ENCODE data around the gene OTUD5.

Gene OTUD5

DNA sequence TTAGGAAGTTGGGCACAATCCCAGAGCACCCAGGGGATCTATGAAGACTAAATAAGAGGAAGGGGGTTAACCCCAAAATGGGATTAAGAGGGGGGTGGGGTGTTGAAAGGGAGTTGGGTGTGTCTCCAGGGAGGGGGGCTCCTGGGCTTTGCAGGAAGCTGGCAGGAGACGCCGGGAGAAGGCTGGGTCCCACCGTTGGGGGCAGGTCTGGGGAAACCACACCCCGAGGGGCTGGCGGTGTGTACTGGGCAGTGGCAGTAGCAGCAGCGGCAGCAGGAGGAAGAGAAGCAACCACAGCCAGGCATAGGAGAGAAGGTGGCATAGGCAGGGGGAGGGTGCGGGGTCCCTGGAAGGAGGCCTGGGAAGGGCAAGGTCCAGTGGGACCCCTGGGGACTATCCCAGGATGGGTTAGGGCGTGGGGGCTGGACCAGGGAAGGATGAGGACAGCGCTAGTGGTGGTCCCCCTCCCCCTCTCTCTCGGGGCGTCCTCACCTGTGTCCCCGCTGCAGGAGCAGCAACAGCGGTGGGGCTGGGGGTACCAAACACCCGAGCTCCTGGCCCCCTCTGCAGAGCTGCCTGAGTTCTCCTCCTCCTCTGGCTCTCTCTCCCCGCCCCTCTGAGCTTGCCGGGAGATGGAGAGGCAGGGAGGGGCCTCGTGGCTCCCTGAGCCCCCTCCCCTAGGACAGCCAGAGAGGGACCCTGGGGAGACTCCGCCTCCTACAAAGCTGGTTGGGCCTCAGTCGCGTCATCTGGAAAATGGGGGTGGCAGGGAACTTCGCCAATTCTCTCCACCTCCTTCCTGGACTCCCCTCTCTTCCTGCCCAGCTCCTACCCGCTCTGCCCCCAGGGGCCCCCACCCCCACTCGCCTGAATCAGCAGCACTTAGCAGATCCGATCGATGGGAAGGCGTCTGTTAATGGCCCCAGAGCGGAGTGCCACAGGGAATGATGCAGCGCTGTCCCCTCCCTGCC is 14.1 kb upstream of the OTUD5 start, which contains the start of gene KCND1:
Gene KCND1, minus strand, starts transcription at position 596 of the 971 bp plus-strand sequence. CDS start 1,573 bp downstream, outside the sequence.
- no peak for DNase-seq

DNA sequence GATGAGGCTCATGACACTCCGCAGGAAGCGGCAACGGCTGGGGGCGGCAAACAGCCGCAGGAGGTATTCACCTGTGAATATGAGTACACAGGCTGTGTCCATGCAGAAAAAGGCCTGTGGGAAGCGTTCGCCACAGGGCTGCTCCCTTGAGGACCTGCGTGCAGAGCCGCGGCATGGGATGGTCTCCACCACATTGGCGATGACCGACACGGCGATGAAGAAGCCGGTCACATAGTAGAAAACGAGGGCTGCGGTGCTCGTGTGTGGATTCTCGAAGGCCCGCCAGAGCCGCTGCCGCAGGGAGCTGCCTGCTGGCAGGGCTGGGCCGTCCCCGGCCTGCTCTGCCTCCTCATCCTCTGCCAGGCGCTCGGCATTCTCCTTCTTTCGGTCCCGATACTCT is 12.1 kb upstream of the OTUD5 start:
- no peak for DNase-seq

DNA sequence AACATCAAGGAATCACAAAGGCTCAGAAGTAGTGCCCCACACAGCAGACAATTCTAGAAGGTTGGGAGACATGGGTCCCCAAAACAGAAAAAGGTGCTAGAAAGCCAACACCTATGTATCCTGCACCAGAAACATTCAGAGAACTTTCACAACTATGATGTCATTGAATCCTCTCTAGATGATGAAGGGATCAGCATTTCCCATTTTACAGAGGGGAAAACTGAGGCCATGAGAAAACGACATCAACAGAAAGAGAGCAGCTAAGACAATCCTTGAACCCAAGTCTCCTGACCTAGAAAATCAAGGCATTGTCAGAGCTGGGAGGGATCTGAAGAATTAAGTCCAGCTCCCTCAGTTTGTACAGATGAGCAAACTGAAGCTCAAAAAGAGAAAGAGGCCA is 11.0 kb upstream of the OTUD5 start:
- no peak for DNase-seq

DNA sequence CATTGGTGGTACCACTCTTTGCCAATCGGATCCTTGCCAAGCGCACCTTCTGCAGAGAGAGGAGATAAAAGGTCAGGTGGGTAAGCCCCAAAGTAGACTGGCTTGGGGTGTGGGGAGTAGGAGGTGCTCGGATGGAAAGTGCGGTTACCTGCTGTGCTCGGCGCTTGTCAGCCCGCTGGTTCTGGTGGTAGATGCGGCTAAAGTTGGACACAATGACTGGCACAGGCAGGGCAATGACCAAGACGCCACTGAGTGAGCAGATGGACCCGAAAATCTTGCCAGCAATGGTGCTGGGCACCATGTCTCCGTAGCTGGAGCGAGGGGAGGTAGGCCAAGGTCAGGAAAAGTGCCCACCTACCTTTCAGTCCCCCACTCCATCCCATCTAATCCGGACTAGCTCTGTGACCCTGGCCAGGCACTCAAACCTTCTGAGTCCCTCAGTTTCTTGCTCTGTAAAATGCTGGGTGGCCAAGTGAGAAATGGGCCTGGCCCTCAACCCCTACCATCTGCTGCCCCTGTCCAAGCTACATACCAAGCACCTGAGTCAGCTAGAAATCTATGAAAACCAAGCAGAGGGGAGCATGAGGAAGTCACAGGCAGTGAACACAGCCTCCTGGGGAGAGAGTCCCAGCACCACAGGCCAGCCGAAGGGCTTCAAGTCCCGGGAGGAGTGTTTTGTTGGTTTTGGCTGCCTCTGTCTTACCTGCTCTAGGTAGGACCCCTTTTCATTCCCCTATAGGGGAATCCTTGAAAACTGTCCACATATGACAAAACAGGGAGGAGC is 9.6 kb upstream of the OTUD5 start:
- DNase-seq, result no peak

DNA sequence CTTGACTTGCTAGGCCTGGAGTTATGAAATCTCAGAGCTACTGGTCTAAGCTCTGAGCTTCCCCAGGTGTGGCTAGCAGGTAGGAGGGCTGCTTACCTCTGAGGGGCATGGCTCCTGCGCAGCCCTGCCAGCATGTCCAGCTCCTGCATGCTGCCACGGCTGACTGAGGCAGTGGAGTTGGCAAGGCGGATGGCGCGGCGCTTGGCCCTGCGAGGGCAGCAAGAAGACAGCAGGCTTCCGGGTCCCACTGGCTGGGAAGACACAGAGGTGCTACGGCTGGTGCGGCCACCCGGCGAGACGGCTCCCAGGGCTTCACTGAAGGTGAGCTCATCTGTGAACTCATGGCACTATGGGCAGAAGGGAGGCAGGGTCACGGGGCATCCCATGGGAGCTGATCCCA is 8.6 kb upstream of the OTUD5 start:
- no peak for DNase-seq

DNA sequence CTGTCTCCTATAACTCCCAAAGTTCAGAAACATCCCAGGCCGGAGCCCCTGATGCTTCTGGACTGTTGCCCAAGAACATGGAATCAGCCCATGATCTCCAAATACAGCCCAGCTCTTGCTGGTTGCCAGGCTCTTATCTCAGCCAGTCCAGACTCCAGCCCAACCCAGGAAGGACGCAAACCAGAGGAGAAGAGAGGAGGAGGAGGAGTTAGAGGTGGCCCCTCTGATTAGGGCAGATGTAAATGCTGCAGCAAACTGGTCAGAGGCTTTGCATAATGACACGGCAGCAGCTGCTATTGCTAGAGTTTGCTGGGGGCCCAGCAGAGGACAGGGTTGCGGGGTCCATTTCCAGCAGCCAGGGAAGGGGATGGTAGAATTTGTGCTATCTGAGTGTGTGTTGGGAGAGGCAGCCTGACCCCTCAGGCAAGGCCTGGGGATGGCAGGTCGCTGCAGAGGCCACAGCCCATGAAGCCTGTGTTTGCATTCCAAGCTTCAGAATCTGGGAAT is 4.2 kb upstream of the OTUD5 start:
- DNase-seq, result no peak

DNA sequence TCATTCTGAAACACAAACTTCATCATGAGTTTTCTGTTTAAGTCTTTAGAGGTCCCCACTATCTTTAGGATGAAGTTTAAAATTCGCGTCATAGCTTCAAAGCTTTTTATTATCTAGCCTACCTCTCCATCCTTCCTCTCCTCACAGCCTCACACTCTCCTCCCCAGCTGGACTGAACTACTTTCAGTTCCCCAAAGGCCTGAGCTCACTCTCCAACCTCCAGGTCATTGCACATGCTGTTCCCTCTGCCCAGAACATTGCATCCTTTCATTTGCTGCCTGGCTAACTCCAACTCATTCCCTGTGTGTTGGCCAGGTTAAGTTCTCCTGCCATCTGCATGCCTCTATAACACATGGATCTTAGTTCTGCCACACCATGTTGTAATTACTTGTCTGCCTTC is 2.9 kb upstream of the OTUD5 start:
- no peak for DNase-seq

DNA sequence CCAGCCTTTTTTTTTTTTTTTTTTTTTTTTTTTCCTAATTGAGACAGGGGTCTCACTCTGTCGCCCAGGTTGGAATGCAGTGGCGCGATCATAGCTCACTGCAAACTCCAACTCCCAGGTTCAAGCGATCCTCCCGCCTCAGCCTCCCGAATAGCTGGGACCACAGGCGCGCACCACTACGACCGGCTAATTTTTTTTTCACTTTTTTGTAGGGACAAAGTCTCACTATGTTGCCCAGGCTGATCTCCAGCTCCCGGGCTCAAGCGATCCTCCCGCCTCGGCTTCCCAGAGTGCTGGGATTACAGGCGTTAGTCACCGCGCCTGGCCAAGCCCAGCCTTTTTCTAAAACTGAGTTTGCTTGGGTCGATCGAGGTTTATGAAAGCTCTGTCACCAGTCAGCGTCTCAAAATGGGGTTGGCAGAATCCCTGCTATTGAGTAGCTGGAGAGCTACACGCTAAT is 1.3 kb upstream of the OTUD5 start:
- peak in 1 of 2 donors; percentile 19 for DNase-seq

DNA sequence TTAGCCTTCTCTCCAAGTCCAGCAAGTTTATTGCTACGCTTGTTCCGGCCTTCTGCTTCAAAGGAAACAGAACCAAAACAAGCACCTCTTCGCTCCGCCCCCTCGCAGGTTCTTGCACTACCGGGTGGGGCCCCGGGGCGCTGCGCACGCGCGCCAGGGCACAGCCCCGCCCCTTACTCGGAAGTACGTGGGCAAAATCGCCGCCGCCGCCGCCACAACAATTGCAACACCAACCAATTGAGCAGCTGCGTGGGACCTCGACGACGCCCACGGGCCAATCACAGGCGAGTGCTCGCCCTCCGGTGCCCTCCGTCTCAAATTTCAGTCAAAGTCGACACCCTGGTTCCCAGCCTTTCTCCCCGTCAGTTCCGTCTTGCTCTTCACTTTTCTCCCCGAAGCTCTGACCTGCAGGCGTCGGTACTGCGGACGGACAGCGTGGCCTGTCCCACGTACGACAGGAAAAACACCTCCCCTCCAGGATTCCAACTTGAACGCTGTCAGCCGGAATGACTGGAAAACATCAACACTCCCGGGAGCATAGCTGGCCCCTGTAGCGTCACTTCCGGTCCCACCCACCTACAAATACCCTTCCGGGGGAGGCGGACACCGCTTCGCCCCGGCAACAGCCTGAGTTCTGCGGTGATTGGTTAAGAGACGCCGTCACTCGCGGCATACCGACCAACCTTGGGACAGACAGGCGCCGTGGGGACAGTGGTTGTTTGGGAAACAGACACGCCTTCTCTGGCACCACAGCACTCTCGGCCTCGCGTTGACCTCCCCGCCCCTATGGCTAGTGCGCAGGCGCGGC is 624 bp upstream of the OTUD5 start:
- DNase-seq, result peak; percentile 83 to 88

DNA sequence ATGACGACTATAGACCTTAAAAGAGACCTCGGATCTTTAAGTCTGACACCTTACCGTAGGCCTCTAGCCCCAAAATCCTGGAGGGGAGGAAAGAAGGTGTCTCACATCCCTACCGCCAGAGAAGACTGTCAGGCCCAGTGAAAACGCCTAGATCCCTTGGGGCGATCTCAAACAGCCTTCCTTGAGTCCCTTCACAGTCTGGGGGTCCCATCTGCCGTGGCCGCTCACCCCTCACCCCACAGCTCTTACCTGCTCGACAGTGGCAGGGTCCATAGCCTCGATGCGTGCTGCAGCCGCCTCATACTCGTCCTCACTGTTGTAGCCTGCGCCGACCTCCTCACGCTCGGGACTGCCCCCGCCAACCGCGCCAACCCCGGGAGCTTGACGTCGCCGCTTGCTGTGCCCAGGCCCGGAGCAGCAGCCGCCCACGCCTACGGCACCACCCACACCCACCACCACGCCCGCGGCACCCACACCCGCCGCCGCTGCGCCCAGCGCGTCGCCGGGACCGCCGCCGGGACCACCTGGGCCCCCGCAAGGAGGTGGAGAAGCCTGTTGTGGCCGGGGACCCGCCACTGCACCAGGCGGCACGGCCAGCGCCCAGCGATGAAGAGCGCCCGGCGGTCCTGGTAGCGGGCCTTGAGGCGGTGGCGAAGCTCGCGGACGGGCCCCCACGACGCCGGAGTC is 536 bp downstream of the OTUD5 start:
- no peak for DNase-seq

DNA sequence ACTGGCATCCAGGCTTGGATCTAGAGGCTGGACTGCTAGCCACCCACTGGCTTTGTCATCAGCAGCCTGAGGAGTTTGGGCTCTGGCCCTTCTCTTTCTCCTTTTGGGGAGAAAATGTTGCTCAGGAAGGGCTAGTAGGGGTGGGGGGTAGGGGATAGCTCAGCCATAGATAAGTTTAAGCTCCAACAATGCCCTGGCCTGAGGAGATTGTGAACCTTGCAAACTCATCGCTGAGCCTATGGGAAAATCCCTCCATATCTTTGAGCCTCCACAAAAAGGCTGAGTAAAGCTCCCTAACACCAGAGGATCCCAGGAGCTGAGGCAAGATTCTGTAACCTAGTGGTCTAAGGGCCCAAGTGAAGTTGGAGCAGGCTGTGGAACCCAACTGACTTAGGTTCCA is 8.8 kb downstream of the OTUD5 start:
- no peak for DNase-seq

DNA sequence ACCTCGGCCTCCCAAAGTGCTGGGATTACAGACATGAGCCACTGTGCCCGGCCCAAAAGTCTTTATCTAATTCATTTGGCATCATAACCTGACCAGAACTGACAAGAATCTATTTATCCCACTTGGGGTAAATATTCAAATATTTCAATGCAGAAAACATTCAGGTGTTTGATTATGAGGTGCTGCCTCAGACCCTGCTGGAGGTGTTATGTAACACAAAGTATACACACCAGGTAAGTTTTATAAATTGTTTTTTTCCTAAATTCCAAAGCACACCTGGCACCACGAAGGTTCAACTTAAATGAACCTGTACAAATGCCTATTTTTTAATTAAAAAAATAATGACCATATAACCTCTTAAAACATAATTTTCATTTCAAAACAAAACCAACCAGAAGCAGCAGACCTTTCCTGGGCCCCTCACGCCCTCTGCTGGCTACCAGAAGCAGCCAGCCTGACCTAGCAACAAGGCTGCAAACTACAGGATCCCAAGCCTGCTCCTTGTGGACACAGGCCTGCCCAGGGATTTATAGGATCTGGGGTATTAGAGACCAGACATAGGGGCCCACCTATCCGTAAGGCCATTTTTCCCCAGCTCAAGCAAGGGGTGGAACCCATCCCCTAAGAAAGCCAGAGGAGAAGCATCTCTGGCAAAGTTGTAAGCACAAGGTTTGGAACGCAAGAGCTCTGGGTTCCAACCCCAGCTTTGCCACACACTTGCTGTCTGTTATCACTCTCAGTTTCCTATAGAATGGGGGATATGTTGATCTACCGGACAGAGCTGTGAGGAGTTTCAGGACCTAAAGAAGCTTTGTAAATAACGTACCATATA is 11.7 kb downstream of the OTUD5 start:
- DNase-seq, result no peak

DNA sequence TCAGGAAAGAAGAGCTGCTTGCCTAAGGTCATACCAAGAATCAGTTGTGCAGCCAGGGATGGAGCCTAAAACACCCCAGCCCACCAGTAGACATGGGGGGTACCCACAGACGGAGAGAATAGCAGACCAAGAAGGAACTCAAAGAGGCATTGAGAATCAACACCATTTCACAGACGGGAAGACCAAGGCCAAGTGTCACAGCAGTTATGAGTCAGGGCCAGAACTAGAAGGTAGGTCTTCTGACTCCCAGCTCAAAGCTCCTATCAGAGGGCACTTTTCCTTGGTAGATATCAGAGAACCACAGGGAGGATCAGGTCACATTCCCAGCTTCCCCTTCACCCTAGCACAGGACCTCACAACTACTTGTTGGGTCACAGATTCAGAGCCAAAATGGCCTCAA is 14.5 kb downstream of the OTUD5 start:
- DNase-seq, result no peak

DNA sequence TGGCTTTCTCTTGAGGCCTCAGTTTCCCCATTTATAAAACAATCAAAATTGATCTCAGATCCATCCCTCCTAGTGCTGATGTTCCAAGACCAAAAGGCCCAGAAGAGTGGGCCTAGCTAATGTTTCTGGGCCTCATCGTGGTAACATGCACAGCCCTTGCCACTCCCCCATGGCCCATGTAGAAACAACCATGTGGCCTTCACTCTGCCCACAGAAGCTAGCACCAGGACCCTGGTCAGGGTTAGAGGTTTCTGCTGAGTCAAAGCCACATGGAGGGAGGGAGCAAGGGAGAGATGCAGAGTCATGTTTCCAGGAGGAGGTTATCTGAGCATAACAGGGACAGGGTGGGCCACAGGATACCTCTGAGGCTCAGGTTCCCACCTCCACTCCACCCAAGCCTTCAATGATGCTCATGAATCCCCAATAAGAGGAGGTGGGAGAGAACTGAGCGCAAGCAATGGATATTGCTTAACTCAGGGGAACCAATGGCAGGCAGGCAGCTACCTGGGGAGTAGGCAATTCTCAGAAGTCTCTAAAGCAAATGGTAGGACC is 16.9 kb downstream of the OTUD5 start:
- no peak for DNase-seq

DNA sequence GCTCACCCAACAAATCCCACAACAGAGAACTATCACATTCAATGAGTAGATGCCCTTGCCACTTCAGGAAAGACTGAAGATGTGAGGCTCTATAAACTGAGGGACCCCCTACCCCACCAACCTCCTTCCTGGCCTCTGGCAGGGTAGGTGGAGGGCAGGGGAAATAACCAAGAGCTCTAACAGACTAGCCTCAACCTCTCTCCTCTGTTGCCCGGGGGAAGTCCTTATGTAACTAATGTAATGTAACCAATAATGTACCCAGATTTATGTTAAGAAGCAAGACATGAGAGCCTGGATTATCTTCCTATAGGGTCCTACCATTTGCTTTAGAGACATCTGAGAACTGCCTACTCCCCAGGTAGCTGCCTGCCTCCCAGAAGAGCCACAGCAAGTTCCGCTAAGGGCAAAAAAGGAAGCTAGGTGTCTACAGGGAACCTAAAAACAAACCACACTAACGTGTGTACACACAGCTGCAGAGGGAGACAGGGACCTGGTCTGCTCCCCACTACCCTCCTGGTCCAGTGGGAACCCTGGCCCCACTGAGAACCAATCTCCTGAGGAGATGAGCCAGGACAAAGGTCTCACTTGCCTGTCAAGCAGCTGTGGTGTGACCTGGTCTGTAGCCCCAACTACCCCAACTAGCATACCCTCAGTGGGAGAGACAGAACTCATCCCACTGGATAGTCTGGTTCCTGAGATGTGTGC is 17.7 kb downstream of the OTUD5 start:
- DNase-seq, result no peak

DNA sequence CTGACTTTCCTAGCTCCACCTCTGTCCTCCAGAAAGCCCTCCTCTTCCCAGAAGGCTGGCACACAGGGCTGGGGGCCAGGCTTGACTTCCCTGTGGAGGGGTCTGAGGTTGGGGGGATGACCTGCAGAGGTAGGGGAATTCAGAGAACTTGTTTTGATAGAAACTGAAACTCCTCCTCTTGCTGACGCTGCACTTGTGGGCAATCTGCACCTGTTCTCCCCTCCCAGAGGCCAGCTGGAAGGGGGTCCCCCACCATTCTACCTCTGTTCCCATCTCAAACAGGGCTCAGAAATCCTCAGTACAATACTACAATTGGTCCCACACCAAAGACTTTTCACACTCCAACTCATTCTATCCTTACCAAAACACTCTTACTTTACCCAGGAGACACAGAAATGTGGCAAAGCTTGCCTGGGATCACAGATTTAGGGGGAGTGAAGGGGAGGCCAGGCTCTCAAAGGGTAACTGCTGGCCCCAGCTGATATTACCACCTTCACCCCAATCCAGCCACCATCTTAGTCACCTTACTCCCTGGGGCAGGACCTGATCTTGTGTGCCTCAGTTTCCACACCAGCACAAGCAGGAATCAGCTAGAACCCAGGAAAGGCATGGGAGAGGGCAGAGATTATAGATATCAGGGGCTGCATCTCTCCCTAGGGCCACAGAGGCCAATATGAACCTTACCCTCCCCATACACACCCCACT is 18.5 kb downstream of the OTUD5 start:
- DNase-seq, result no peak

DNA sequence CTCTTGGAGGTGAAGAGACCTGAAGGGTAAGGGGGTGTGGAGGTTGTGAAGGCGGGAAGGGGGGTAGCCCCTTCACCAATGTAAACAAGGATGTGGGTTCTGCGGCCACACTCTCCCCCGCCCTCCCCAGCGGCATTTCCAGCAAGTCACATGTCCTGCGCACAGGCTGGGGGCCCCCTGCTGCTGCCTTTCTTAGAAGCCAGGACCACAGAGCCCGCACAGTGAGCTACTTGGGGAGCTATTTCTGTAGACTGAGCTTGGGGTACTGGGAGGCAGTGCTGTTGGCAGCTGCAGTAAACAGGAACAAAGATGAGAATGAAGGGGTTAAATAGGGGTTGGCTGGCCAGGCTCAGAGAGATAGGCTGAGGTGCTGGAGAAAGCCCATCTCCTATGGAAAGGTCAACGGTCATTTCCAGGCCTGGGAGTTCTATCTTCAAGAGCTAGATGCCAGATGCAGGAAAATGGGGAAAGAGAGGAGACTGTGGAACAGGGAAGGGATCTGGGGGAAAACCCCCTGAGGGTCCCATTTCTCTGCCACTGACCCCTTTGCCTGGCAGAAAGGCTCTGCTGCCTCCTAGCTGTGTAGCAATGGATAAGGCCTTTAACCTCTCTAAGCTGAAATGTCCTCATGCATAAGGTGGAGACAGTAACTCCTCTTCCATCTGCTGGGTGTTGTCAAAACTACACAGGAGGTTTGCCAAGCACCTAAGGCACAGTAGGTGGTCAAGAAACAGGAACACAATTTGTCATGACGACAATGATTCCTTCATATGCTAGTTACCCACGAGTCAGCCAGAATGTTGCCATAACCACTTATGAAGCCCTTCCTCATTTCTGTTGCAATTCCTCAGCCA is 20.1 kb downstream of the OTUD5 start:
- peak; percentile 15 to 55 for DNase-seq

DNA sequence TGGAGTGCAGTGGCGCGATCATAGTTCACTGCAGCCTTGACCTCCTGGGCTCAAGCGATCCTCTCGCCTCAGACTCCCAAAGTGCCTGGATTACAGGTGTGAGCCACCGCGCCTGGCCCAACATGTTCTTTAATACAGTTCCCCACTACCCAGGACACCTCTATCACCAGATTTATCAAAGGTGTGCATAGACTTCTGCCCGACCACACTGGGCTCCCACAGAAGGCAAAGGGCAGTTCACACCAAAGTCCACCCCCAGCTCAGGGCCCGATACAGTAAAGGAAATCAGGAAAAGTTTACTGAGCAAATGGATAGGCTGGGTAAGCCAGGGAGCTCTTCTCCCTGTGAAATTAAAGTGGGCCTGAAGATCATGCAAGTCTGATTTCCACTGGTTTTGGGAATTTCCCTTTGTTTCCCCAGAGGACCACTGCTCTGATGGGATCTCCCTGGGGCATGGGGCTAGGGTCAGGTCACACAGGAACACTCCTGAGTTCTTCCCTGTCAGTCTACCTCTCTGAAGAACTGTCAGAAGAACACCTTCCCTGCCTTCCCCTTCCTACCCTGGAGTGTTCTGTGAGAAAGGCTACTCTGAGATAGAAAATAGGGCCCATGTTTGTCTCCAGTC is 20.9 kb downstream of the OTUD5 start:
- DNase-seq, result no peak
